ELR (cell line): ENCODE data around the gene DCUN1D2.
"Not testable (repeated sequence)": the region's sequence is repeated elsewhere in the genome, so short reads cannot be mapped to it uniquely, and the experiment has no call there.

Experiments
- DNase-seq: peaks from one replicate; pipeline ENCODE4 v3.0.0-alpha.2; 2015; ENCODE audit warnings: low read depth

Gene DCUN1D2

GRCh38 chr13:113464476-113464875 is 26.0 kb downstream of the DCUN1D2 start:
- no peak for DNase-seq

GRCh38 chr13:113461022-113461751 is 29.3 kb downstream of the DCUN1D2 start:
- no peak for DNase-seq

GRCh38 chr13:113460599-113460998 is 29.9 kb downstream of the DCUN1D2 start:
- no peak for DNase-seq

GRCh38 chr13:113460064-113460555 is 30.4 kb downstream of the DCUN1D2 start:
- DNase-seq: no peak

- DNase-seq: peak; percentile 37
Measured at GRCh38 chr13:113458253-113459065, 32.1 kb downstream of the DCUN1D2 start.

- no peak for DNase-seq
Measured at GRCh38 chr13:113457510-113457909, 33.0 kb downstream of the DCUN1D2 start.

- no peak for DNase-seq
Measured at GRCh38 chr13:113456116-113456702, 34.3 kb downstream of the DCUN1D2 start.

- DNase-seq: no peak
Measured at GRCh38 chr13:113455384-113455783, 35.1 kb downstream of the DCUN1D2 start.

- no peak for DNase-seq
Measured at GRCh38 chr13:113454936-113455335, 35.6 kb downstream of the DCUN1D2 start.

GRCh38 chr13:113452942-113453901 is 37.3 kb downstream of the DCUN1D2 start, which contains the start of gene ADPRHL1:
ADPRHL1 (minus strand) TSS chr13:113453488; CDS start chr13:113453437, 51 bp downstream.
- no peak for DNase-seq

GRCh38 chr13:113452466-113452865 is 38.0 kb downstream of the DCUN1D2 start:
- no peak for DNase-seq

GRCh38 chr13:113451951-113452421 is 38.5 kb downstream of the DCUN1D2 start:
- DNase-seq: no peak

- peak; percentile 19 for DNase-seq
Measured at GRCh38 chr13:113450861-113451620, 39.5 kb downstream of the DCUN1D2 start.

- DNase-seq: not testable (repeated sequence)
Measured at GRCh38 chr13:113450348-113450744, 40.2 kb downstream of the DCUN1D2 start.

- DNase-seq: no peak
Measured at GRCh38 chr13:113449693-113450347, 40.7 kb downstream of the DCUN1D2 start.

GRCh38 chr13:113448885-113449692 is 41.4 kb downstream of the DCUN1D2 start:
- no peak for DNase-seq

GRCh38 chr13:113448545-113448884 is 42.0 kb downstream of the DCUN1D2 start:
- no peak for DNase-seq

- DNase-seq: no peak
Measured at GRCh38 chr13:113447596-113447995, 42.9 kb downstream of the DCUN1D2 start.

- no peak for DNase-seq
Measured at GRCh38 chr13:113446488-113446854, 44.0 kb downstream of the DCUN1D2 start.
